HG03342 (cell line): ENCODE measurements around the gene OR13C5.
"Not testable (repeated sequence)": the region's sequence is repeated elsewhere in the genome, so short reads cannot be mapped to it uniquely, and the experiment has no call there.

ENCODE experiments used
- ATAC-seq: cut with Tn5 transposase; IDR thresholded peaks from one replicate; pipeline ENCODE4 v1.9.1; 2021; ENCODE audit warnings: mild to moderate bottlenecking, moderate library complexity; ENCODE audit not compliant: unreplicated experiment

Gene OR13C5

GRCh38 chr9:104599313-104599712, at the start of gene OR13C5:
Gene OR13C5, minus strand, starts transcription at chr9:104599413. Its CDS starts 0 bp downstream, at chr9:104599413.
- ATAC-seq, result not testable (repeated sequence)

GRCh38 chr9:104635456-104635855, 36.2 kb upstream of the OR13C5 start:
- ATAC-seq, result no peak

GRCh38 chr9:104633976-104634520, 34.8 kb upstream of the OR13C5 start:
- ATAC-seq, result no peak

- ATAC-seq, result not testable (repeated sequence)
Observed at GRCh38 chr9:104625964-104626363, 26.8 kb upstream of the OR13C5 start.

- ATAC-seq, result no peak
Observed at GRCh38 chr9:104618104-104618503, 18.9 kb upstream of the OR13C5 start, which contains the start of gene OR13C9. Gene OR13C9, minus strand, starts transcription at chr9:104618204. Its CDS starts 0 bp downstream, at chr9:104618204.

- ATAC-seq, result no peak
Observed at GRCh38 chr9:104617418-104617817, 18.2 kb upstream of the OR13C5 start.

- no peak for ATAC-seq
Observed at GRCh38 chr9:104611213-104611612, 12.0 kb upstream of the OR13C5 start.

GRCh38 chr9:104608336-104608735, 9.1 kb upstream of the OR13C5 start:
- no peak for ATAC-seq

GRCh38 chr9:104606152-104606551, 6.9 kb upstream of the OR13C5 start:
- no peak for ATAC-seq

- not testable (repeated sequence) for ATAC-seq
Observed at GRCh38 chr9:104605527-104605926, 6.3 kb upstream of the OR13C5 start, which contains the start of gene OR13C2. Gene OR13C2, minus strand, starts transcription at chr9:104605627. Its CDS starts 0 bp downstream, at chr9:104605627.

- ATAC-seq, result no peak
Observed at GRCh38 chr9:104604801-104605200, 5.6 kb upstream of the OR13C5 start.

- ATAC-seq, result not testable (repeated sequence)
Observed at GRCh38 chr9:104598749-104599148, 464 bp downstream of the OR13C5 start.

- no peak for ATAC-seq
Observed at GRCh38 chr9:104589626-104590025, 9.6 kb downstream of the OR13C5 start.

GRCh38 chr9:104586496-104587180, 12.6 kb downstream of the OR13C5 start:
- ATAC-seq, result no peak

- no peak for ATAC-seq
Observed at GRCh38 chr9:104580562-104580961, 18.7 kb downstream of the OR13C5 start.

GRCh38 chr9:104577263-104577662, 21.9 kb downstream of the OR13C5 start:
- ATAC-seq, result no peak

- ATAC-seq, result no peak
Observed at GRCh38 chr9:104575456-104575855, 23.8 kb downstream of the OR13C5 start.

- ATAC-seq, result no peak
Observed at GRCh38 chr9:104572612-104573011, 26.6 kb downstream of the OR13C5 start.

- no peak for ATAC-seq
Observed at GRCh38 chr9:104568868-104569267, 30.3 kb downstream of the OR13C5 start, which contains the start of gene OR13C8. Gene OR13C8, plus strand, starts transcription at chr9:104569168. Its CDS starts 0 bp downstream, at chr9:104569168.

GRCh38 chr9:104564358-104564757, 34.9 kb downstream of the OR13C5 start:
- no peak for ATAC-seq

- ATAC-seq, result no peak
Observed at GRCh38 chr9:104556830-104557634, 42.2 kb downstream of the OR13C5 start.
